Thymus (tissue), 11 donors: ENCODE data around the gene ACTL7A. TPM values are rescaled to one million over a fixed set of nuclear protein-coding genes. Genes with fewer than 3 reads are reported as not detected.
"Not testable (repeated sequence)": the region's sequence is repeated elsewhere in the genome, so short reads cannot be mapped to it uniquely, and the experiment has no call there.

Experiments used
- DNase-seq, 9 donors: peaks; one replicate each; pipeline ENCODE4 v3.0.0-alpha.2; 2013; ENCODE audit warnings: low spot score in 9 of 9, low read depth in 6 of 9, missing footprints in 1 of 9
- H3K27ac ChIP-seq, 2 donors: one replicate each; pipeline ENCODE4 v1.5.1; 2013; ENCODE audit warnings: control low read depth in 1 of 2, low read depth in 1 of 2, low read length in 1 of 2, mild to moderate bottlenecking in 1 of 2, moderate library complexity in 1 of 2
- H3K27me3 ChIP-seq, 2 donors: one replicate each; pipeline ENCODE4 v1.5.1; 2013; ENCODE audit warnings: low read length in 1 of 2; ENCODE audit not compliant: control insufficient read depth in 2 of 2, insufficient read depth in 1 of 2
- H3K36me3 ChIP-seq, 2 donors: one replicate each; pipeline ENCODE4 v1.5.1; 2013; ENCODE audit warnings: low read length in 1 of 2, mild to moderate bottlenecking in 1 of 2, moderate library complexity in 1 of 2; ENCODE audit not compliant: control insufficient read depth in 2 of 2, insufficient read depth in 2 of 2
- H3K4me1 ChIP-seq, 2 donors: one replicate each; pipeline ENCODE4 v1.5.1; 2013; ENCODE audit warnings: low read length in 2 of 2; ENCODE audit not compliant: control insufficient read depth in 2 of 2, insufficient read depth in 2 of 2
- H3K4me3 ChIP-seq, 2 donors: one replicate each; pipeline ENCODE4 v1.5.1; 2013; ENCODE audit warnings: low read length in 2 of 2, control low read depth in 1 of 2, mild to moderate bottlenecking in 1 of 2
- H3K9me3 ChIP-seq, 2 donors: one replicate each; pipeline ENCODE4 v1.5.1; 2013; ENCODE audit warnings: low read length in 1 of 2, mild to moderate bottlenecking in 1 of 2; ENCODE audit not compliant: control insufficient read depth in 2 of 2, insufficient read depth in 1 of 2
- WGBS: extraction: QIAGEN DNeasy Blood & Tissue Kit; methylation state at CpG from one replicate; pipeline ENCODE4 v1.1.7; 2013; 5-methylcytosine and 5-hydroxymethylcytosine counted together
- polyA plus RNA-seq: library from polyadenylated mRNA; stranded (reverse); fragments of 200-250 nt; gene quantifications from one replicate; pipeline ENCODE4 v1.2.3, GENCODE V29; 2013
- total RNA-seq: library from RNA; stranded (reverse); fragments of 120-200 nt; gene quantifications from one replicate; pipeline ENCODE4 v1.2.4, GENCODE V29; 2013
- donor health status: healthy.

Gene ACTL7A
- total and polyA plus RNA-seq, 2 donors = not detected

GRCh38 chr9:108897324-108898096 is 35.4 kb downstream of the ACTL7A start:
- no peaks in the 10 kb centered on the region for H3K9me3 ChIP-seq
- WGBS = 99% methylated on average over 2 of the region's 2 CpGs
- H3K27me3 ChIP-seq = no peaks in the 10 kb centered on the region
- no peaks in the 10 kb centered on the region for H3K4me1 ChIP-seq
- H3K27ac ChIP-seq = no peak overlapping the region
- peaks cover 38 to 56% of the 10 kb centered on the region in 2 donors for H3K36me3 ChIP-seq
- DNase-seq = no peak
- no peak overlapping the region for H3K4me3 ChIP-seq

GRCh38 chr9:108899023-108899695 is 37.1 kb downstream of the ACTL7A start:
- H3K9me3 ChIP-seq = not testable (repeated sequence)
- 96% methylated on average over 8 of the region's 8 CpGs for WGBS

GRCh38 chr9:108900176-108900575 is 38.1 kb downstream of the ACTL7A start:
- Histone ChIP-seq H3K9me3 (no peaks in the 10 kb centered on the region), H3K27ac (no peak overlapping the region), H3K4me3 (no peak overlapping the region), H3K36me3 (peaks cover 31 to 54% of the 10 kb centered on the region in 2 donors), H3K27me3 (no peaks in the 10 kb centered on the region), H3K4me1 (no peaks in the 10 kb centered on the region)
- 99% methylated on average over 5 of the region's 5 CpGs for WGBS
- no peak for DNase-seq

More at GRCh38 chr9:108899023-108899695, 37.1 kb downstream of the ACTL7A start:
- not testable (repeated sequence) for DNase-seq, H3K4me1 ChIP-seq, H3K27me3 ChIP-seq, H3K27ac ChIP-seq, H3K4me3 ChIP-seq
- peaks cover 34 to 59% of the 10 kb centered on the region in 2 donors for H3K36me3 ChIP-seq

GRCh38 chr9:108903420-108904103 is 41.5 kb downstream of the ACTL7A start:
- WGBS = 90% methylated on average over 2 of the region's 2 CpGs
- no peaks in the 10 kb centered on the region for H3K4me1 ChIP-seq
- H3K36me3 ChIP-seq = peaks cover 20 to 48% of the 10 kb centered on the region in 2 donors

GRCh38 chr9:108904161-108904560 is 42.1 kb downstream of the ACTL7A start:
- Histone ChIP-seq H3K4me1 (no peaks in the 10 kb centered on the region), H3K9me3 (no peaks in the 10 kb centered on the region), H3K4me3 (no peak overlapping the region), H3K27me3 (no peaks in the 10 kb centered on the region), H3K36me3 (peaks cover 18 to 47% of the 10 kb centered on the region in 2 donors), H3K27ac (no peak overlapping the region)
- no peak for DNase-seq
- WGBS = 97% methylated on average over 3 of the region's 3 CpGs

More at GRCh38 chr9:108903420-108904103, 41.5 kb downstream of the ACTL7A start:
- no peak overlapping the region for H3K27ac ChIP-seq
- no peak for DNase-seq
- H3K4me3 ChIP-seq = no peak overlapping the region
- H3K9me3 ChIP-seq = no peaks in the 10 kb centered on the region
- H3K27me3 ChIP-seq = no peaks in the 10 kb centered on the region

- H3K9me3 ChIP-seq = no peaks in the 10 kb centered on the region
- H3K4me1 ChIP-seq = no peaks in the 10 kb centered on the region
- no peak overlapping the region for H3K4me3 ChIP-seq
- no peak overlapping the region for H3K27ac ChIP-seq
- H3K27me3 ChIP-seq = no peaks in the 10 kb centered on the region
- H3K36me3 ChIP-seq = peaks cover 15 to 40% of the 10 kb centered on the region in 2 donors
- no peak for DNase-seq
- 92% methylated on average over 2 of the region's 2 CpGs for WGBS
These were observed 43.4 kb downstream of the ACTL7A start for GRCh38 chr9:108905494-108905893.

- Histone ChIP-seq H3K4me1 (peaks cover 5 to 7% of the 10 kb centered on the region in 2 donors), H3K9me3 (no peaks in the 10 kb centered on the region), H3K27ac (no peak overlapping the region), H3K4me3 (no peak overlapping the region), H3K27me3 (no peaks in the 10 kb centered on the region), H3K36me3 (peaks cover 19 to 42% of the 10 kb centered on the region in 2 donors)
- DNase-seq = no peak
These were observed 48.3 kb downstream of the ACTL7A start for GRCh38 chr9:108910402-108910801.

GRCh38 chr9:108910914-108911313 is 48.8 kb downstream of the ACTL7A start:
- Histone ChIP-seq H3K36me3 (peaks cover 19 to 43% of the 10 kb centered on the region in 2 donors), H3K27ac (no peak overlapping the region), H3K4me3 (no peak overlapping the region), H3K9me3 (no peaks in the 10 kb centered on the region), H3K4me1 (peaks cover 5 to 7% of the 10 kb centered on the region in 2 donors), H3K27me3 (no peaks in the 10 kb centered on the region)
- no peak for DNase-seq
- WGBS = over 99% methylated on average over 2 of the region's 2 CpGs

- H3K4me1 ChIP-seq = peaks cover 5 to 7% of the 10 kb centered on the region in 2 donors
- no peaks in the 10 kb centered on the region for H3K27me3 ChIP-seq
- DNase-seq = peak in 8 of 9 donors; percentile 9 to 78 (median 42)
- no peak overlapping the region for H3K27ac ChIP-seq
- H3K36me3 ChIP-seq = peaks cover 12 to 41% of the 10 kb centered on the region in 2 donors
- no peaks in the 10 kb centered on the region for H3K9me3 ChIP-seq
- no peak overlapping the region for H3K4me3 ChIP-seq
- WGBS = 2% methylated on average over 1 of the region's 1 CpG
These were observed 49.8 kb downstream of the ACTL7A start for GRCh38 chr9:108911820-108912219.
